NCI-H526 (cell line): ENCODE results near the gene CRYZL1.

Source experiments
- DNase-seq, 2 experiments: peaks; one replicate each; lab custom pipeline; 2025; lab: John Stamatoyannopoulos, UW

CRYZL1 gene

DNA sequence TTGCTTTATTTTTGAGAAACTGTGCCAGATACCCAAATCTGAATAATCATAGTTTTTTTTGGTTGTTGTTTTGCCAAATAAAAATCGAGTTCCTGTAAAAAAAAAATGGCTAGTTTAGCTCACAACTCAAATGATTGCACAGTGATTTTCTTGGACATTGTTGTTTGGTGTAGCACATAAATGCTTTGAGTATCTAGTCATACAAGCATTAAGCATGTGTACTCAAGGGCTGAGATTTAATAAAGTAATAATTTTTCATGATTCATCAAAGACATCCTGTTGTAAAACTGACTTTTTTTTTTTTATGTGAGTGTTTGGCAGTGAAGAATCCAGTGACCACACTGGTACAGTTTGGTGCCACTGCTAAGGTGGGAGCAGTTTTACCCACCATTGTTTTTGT is 19.6 kb upstream of the CRYZL1 start:
- DNase-seq: no peak

DNA sequence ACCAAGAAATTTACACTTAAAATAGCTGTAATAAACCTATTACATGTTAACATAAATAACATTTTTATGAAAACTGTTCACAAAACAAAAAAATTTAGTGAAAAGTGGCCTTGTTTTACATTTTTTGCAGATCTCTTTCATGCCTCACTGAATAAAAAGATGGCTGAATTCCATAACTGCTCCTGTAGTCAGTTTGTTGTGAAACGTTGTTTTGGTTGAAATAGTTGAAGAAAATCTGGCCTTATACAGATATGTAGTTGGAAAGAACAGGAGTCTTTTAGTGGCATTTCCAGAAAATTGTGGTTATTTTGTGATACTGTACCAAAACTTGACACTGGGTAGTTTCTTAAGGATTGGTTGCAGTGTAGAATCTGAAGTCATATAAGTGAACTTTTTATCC is 18.9 kb upstream of the CRYZL1 start:
- DNase-seq: no peak

DNA sequence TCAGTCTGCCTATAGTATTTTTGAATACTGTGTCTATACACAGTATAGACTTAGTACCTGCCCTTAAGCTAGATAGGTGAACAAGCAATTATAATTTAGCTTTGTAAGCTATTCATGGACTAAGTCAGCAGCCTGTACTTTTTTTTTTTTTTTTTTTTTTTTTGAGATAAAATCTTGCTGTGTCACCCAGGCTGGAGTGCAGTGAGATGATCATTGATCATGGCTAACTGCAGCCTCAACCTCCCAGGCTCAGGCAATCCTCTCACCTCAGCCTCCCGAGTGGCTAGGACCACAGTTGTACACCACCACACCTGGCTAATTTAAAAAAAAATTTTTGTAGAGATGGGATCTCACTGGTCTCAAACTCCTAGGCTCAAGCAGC is 18.0 kb upstream of the CRYZL1 start:
- no peak for DNase-seq

DNA sequence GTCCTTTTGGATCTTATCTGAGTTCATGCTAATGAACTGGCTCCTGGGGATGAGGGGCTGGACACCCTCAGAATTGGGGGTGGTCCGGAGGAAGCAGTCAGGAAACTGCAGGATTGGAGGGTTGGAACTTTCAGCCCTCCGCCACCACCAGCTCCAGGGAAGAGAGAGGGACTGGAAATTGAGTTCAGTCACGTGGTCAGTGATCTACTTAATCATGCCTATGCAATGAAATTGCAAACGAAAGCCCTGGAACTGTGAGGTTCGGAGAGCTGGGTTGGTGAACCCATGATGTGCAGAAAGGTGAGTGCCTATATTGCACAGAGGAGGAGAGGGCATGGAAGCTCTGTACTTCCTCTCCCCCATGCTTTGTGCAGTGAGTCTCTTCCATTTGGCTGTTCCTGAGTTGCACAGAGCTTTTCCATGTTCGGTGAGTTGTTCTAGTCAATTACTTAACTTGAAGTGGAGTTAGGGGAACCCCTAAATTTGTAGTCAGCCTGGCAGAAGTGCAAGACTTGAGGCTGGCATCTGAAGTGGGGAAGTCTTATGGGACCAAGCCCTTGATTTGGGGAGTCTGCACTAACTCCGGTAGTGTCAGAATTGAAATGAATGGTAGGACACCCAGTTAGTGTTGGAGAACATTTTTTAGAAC is 17.5 kb upstream of the CRYZL1 start:
- DNase-seq: no peak

DNA sequence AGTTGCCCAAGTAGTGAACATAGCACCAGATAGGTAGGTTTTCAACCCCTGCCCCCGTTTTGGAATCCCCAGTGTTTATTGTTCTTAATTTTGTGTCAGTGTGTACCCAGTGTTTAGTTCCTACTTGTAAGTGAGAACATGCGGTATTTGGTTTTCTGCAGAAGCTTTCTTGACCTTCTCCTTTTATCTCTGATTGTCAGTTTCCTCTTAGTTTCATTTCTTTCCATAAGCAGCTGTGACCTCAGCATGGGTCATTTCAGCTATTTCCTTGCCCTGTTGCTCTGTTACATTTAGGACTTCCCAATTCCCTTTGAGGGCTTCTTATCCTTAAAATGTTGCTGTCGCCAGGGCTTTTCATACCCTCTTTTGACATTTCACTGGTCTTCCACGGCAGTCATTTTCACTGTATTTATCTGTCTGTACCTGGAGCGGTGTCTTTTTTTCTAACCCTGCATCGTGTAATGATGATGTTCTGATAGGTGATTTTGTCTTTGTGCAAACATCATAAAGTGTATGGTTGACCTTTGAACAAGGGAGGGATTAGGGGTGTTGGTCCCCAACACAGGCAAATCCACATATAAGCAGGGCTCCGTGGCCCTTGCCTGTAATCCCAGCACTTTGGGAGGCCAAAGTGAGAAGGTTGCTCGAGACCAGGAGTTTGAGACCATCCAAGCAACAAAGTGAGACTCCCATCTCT is 15.7 kb upstream of the CRYZL1 start:
- no peak for DNase-seq

DNA sequence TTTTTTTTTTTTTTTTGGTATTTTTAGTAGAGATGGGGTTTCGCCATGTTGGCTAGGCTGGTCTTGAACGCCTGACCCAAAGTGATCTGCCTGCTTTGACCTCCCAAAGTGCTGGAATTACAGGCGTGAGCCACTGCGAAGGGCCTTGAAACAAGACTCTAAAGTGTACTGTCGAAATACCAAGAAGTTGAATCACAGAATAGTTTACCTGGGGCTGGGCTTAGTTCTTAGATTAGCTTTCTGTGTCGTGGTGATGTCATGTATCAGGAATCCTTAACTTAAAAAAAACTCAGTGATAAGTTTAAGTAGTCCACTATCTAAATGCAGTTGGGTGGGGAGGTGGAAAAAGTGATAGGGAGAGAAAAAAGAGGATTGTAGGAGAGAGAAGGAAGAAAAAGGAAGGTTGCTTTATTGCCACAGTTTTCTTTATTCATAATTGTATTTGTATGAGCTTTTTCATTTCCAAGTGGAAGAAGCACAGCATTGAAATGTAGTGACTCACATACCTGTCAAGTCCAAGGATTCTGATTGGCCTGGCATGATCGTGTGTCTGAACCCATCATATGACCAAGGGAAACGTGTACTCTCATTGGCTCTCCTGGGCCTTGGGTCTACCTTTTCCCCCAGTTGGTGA is 14.2 kb upstream of the CRYZL1 start:
- no peak for DNase-seq

DNA sequence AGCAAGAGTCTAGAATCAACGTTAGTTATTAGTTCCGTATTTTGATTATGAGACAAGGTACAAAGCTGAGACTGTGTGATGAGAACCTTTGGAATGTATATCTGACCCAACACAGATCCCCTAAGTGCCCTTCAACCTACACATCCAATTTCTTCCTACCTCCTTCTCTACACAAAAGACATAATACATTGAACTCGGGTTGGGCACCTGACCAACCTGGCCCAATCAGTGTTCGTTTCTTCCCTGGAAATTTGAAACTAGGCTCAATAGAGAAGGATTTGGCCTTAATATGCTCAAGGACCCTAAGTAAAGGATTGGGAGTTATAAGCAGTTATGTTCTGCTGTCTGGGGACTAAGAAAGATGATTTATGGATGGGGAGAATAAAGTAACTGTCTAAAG is 12.9 kb upstream of the CRYZL1 start:
- no peak for DNase-seq

DNA sequence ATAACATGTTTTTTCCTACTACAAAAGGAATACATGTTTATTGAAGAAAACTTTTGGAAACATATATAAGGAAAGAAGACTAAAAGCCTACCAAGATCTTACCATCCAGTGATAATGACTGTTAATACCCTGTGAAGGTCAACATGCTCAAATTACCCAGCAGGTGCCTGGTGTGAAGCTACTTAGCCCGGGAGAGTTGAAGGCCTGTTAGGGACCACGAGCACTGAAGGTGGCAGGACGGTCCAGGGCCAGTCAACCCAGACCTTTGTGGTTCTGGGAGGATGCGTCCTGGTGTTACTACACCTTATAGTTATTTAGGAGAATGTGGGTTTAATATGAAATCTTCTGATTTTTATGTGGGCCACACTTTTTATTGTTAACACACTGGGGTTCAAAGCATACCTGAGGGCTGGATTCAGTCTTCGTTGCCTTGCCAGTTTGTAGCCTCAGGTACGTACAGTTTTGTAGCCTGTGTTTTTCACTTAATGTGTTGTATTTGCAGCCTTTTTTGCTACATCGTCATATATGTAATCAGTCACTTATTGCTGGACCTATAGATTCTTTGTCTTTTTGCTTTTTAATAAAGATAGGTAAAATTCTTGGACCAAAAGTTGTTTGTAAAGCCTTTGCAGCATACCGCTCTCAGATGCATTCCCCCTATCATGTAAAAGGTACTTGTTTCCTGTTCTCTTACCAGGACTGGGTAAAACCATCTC is 10.6 kb upstream of the CRYZL1 start:
- peak in 1 of 2 experiments; percentile 18 for DNase-seq

DNA sequence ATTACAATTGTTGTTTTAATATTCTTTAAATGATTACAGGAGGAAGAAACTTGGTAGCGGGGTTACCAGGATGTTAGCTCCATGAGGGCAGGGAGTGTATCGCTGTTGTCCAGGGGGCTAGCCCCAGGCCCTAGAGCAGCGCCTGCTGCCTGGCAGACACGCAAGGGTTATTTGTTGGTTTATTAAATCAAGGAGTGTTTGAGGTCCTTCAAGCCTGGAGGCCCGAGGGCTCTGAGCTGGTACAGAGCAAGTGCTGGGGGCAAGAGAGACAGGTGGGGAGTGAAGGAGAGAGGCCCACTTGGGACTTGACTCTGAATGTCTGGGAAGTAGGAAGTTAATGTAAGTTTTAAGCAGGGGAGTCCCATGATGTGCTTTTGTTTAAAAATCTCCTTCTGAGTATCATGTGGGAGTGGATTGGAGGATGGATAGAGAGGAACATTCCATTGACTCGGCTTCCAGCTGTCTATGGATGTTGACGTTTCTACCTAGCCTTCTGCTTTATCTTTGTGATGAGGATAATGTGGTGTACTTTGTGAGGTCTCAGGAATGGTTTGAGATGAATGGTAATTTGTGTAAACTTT is 9.5 kb upstream of the CRYZL1 start:
- DNase-seq: no peak

DNA sequence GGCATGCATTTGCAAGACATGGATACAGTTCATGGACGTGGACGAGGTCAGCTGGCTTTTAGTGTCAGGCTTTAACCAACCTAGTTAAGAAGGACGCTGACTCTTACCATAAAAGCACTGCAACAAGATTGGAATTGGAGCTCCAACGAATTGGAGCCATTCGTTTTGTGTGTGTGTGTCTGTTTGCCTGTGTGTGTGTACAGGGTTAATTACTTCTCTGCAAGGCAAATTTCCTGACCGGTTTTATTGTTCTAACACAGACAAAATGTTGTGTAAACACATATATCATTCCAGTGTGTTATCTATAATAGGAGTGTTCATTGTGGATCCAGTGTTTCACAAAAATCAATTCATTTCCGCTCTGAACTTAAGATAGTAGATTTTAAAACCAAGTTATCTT is 8.7 kb upstream of the CRYZL1 start:
- peak; percentile 61 to 70 for DNase-seq

DNA sequence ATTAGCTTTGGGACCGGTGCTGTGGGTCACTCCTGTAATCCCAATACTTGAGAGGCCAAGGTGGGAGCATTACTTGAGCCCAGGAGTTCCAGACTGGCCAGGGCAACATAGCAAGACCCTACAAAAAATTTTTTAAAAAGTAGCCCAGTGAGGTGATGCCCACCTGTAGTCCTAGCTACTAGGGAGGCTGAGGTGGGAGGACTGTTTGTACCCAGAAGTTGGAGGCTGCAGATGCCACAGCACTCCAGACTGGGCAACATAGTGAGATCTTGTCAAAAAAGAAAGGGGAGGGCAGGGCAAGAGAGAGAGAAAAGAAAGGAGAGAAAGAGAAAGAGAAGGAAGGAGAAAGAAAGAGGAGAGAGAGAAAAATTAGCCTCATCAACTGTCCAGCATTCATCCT is 7.0 kb upstream of the CRYZL1 start:
- DNase-seq: no peak

DNA sequence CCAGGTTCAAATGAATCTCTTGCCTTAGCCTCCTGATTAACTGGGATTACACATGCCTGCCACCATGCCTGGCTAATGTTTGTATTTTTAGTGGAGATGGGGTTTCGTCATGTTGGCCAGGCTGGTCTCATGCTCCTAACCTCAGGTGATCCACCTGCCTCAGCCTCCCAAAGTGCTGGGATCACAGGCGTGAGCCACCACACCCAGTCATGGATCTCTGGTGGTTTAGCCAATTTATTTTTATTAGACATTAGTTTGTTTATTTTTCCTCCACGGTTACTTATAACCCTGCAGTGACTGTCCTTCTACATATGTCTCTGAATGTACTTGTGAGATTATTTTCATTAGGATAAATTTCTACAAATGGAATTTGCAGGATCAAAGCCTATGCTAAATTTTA is 6.0 kb upstream of the CRYZL1 start:
- DNase-seq: no peak

DNA sequence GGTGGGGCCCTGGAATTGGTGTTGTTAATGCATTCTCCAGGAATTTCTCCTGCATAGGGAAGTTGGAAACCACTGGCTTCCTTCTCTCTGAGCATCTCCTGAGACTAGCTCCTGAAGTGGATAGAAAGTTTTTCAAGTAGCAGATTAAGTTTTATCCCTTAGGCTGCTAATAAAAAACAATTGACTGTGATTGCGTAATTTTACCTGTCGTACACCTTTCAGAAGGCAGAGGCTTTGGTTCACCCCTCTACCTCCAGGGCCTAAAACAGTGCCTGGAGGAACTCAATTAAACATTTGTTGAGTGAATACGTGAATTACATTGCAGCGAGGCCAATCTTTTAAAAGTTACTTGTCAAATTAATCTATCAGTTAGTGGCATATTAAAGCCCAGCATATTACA is 4.2 kb upstream of the CRYZL1 start:
- no peak for DNase-seq

DNA sequence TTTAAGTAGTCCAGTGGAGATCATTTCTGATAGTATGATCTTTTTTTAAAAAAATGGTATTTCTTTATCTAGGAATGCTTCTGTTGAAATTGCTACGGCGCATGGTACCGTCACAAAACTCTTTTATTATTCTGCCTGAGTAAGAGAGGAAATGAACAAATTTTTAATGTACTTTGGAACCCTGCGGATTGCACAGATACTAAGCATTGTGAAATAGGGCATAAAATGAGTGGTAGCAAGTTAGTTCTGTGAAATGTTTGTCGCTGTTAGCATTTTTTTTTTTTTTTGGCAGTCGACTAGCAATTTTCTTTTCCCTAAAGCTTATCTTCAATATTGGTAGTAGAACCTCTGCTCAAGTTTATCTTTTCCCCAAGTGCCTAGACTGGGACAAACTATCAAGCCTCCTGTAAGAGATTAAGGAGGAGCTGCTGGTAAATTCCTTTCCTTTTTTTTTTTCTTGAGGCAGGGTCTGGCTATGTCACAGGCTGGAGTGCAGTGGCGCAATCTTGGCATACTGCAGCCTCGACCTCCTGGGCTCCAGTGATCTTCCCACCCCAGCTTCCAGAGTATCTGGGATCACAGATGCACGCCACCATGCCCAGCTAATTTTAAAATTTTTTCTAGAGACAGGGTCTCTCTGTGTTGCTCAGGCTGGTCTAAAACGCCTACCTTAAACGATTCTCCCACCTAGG is 3.0 kb upstream of the CRYZL1 start:
- DNase-seq: no peak

DNA sequence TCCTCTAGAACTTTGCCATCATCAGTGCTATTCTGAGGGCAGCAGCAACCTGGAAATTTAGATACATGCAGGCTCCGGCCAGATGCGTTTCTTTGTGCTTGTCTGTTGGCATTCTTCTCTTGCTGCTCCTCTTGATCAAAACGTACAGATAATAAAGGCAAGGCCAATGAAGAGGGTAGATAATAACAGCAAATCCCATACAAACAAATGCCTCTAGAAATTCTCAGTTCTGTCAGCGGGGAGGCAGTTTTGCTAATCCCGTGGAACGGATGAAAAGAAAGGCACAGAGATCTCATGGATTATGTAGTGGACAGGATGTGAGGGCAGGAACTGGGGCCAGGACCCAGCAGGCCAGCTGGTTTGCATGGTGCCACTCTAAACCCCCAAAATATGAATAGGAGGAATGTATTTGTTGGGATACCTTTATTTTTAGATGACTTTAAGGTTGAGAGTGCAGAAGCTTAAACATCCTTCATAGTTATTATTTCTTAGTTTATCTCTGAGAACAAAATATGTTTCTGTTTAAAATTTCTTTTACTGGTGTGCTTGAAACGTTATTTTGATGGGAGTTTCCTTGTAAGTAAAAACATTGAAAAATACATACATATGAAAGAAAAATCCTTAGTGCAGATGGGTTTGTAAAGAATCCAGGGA is 2.2 kb upstream of the CRYZL1 start:
- peak in 1 of 2 experiments; percentile 33 for DNase-seq

DNA sequence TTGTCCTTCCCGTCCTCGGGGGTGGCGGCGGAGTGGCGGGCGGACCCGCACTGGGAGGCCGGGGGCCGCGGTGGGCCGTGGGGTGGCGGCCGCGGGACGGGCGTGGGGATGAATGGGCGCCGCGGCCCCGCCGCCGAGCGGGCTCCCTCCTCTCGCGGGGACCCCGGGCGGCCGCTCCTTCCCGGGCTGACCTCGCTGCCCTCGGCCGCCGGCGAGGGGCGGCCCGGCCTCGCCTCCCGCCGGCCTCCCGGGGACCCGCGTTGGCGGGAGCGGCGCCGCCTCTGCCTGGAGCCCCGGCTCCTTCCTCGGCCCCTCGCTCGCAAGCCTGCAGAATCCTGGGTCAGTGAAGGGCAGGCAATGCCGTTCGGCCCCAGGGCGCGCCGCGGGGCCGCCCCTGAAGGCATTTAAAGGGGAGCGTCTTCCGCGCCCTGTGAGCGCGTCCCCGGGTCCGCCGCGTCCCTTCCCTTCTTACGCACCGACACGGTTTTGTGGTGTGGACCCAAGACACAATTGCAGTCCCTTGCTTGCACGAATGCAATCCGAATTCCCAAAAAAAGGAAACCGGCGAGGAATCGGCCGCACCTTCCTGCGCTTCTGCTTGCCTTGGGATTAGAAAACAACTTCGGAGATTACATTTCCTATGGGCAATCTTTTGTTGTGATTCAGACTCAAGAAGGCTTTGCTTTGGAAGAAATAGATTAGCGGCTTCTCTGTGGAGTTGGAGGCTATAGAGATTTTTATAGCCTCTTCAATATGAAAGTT is 1.5 kb upstream of the CRYZL1 start:
- DNase-seq: peak in 1 of 2 experiments; percentile 46

DNA sequence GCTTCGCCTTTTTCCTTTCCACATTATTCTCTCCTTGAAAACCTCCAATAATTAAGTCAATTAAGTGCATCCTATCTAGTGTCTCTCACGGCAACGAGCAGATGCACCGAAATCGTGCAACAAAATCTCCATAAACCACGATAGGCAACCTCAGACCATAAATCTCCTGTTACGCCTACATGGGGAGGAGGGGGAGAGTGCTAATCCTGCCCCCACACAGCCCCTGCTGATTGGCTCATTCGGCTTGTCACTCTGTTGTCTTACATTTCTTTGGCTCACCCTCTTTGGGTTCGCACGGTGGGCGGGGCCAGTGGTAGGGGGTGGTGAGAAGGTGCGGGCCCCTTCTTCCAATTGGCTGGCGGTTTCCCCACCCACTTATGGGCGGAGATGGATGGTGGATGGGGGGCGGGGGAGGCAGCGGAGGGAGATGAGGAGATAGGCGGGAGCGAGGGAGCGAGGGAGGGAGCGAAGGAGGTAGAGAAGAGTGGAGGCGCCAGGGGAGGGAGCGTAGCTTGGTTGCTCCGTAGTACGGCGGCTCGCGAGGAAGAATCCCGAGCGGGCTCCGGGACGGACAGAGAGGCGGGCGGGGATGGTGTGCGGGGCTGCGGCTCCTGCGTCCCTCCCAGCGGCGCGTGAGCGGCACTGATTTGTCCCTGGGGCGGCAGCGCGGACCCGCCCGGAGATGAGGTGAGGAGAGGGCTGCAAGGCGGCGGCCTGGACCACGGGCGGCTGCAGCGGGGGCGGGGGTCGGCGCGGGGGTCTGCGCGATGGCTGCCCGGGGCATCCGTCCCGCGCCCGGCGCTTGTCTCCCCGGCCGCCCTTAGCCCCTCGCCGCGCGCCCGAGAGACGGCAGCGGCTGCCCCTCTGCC is 720 bp upstream of the CRYZL1 start, which contains the start of gene ITSN1:
ITSN1 (plus strand) TSS at position 475 of the 869 bp plus-strand sequence. CDS start 76,328 bp downstream, outside the sequence.
- peak; percentile 99 for DNase-seq

DNA sequence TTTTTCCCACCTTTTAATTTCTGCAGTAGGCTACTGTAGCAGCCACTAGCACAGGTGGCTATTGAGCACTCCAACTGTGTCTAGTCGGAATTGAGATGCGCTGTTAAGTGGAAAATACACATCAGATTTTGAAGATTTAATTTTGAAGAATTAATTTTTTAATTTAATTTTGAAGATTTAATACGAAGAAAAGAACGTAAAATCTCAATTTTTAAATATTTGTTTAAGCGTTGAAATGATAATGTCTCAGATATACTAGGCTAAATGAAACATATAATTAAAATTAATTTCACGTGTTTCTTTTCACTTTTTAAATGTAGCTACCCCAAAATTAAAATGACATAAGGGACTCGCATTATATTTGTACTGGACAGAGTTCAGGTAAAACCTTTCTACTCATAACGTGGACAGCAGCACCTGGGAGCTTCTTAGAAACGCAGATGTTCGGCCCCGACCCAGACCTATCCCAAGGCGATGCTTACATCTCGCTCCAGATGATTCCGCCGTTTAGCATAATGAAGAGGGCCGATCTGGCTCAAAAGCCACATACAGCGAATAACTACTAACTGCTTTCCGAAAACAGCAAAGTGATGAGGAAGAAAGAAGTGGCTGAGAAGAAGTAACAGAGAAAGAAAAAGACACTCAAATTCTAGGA is 717 bp downstream of the CRYZL1 start:
- DNase-seq: peak in 1 of 2 experiments; percentile 68

DNA sequence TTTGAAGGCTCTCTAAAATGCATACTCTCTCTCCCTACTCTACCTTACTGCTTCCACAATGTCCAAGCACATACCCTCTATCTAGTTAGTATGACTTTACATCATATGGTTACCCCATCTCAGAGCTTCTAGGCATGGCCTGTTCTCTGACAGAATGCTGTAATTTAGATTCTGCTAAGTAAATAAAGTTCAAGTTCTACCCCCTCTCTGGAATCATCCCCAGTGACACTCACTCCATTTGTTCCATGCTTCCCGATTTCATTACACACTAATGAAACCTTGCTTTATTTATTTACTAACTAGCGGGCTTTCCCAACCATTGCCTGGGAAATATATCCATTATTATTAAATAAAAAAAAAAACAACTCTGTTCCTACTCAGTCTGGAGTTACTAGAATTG is 7.3 kb downstream of the CRYZL1 start:
- DNase-seq: no peak
